Superior temporal gyrus (tissue), 1 donor: ENCODE results near the gene SP4.
"Not testable (repeated sequence)": the region's sequence is repeated elsewhere in the genome, so short reads cannot be mapped to it uniquely, and the experiment has no call there.

Experiments
- DNase-seq: peaks from one replicate; pipeline ENCODE4 v3.0.0-alpha.2; 2016; ENCODE audit errors: extremely low spot score

The SP4 gene

GRCh38 chr7:21524680-21525079 lies 96.8 kb downstream of the SP4 start:
- no peak for DNase-seq

- no peak for DNase-seq
Observed at GRCh38 chr7:21526007-21526406, 98.1 kb downstream of the SP4 start.

GRCh38 chr7:21526448-21526847 lies 98.6 kb downstream of the SP4 start:
- DNase-seq: no peak

- not testable (repeated sequence) for DNase-seq
Observed at GRCh38 chr7:21532485-21532884, 104.6 kb downstream of the SP4 start.

GRCh38 chr7:21533646-21534045 lies 105.8 kb downstream of the SP4 start:
- DNase-seq: not testable (repeated sequence)

- DNase-seq: not testable (repeated sequence)
Observed at GRCh38 chr7:21536445-21537118, 108.7 kb downstream of the SP4 start.

- DNase-seq: no peak
Observed at GRCh38 chr7:21538936-21539495, 111.1 kb downstream of the SP4 start.

GRCh38 chr7:21542891-21543527 lies 115.1 kb downstream of the SP4 start, which contains the start of gene DNAH11:
DNAH11 (plus strand) TSS chr7:21543039; CDS start chr7:21543246, 207 bp downstream.
- DNase-seq: no peak

GRCh38 chr7:21543528-21544302 lies 115.8 kb downstream of the SP4 start:
- DNase-seq: no peak

GRCh38 chr7:21544303-21544656 lies 116.4 kb downstream of the SP4 start:
- DNase-seq: no peak

GRCh38 chr7:21544715-21545114 lies 116.8 kb downstream of the SP4 start:
- no peak for DNase-seq

- no peak for DNase-seq
Observed at GRCh38 chr7:21547501-21547900, 119.6 kb downstream of the SP4 start.

- DNase-seq: no peak
Observed at GRCh38 chr7:21548491-21548890, 120.6 kb downstream of the SP4 start.

- DNase-seq: no peak
Observed at GRCh38 chr7:21550076-21550475, 122.2 kb downstream of the SP4 start.

- DNase-seq: no peak
Observed at GRCh38 chr7:21550821-21551531, 123.1 kb downstream of the SP4 start.

GRCh38 chr7:21562385-21562784 lies 134.5 kb downstream of the SP4 start:
- DNase-seq: no peak
